NCI-H1105 (cell line): ENCODE data around the gene TOMM70.
"Not testable (repeated sequence)": the region's sequence is repeated elsewhere in the genome, so short reads cannot be mapped to it uniquely, and the experiment has no call there.

ENCODE experiments used
- DNase-seq: peaks from one replicate; lab custom pipeline; 2025; lab: John Stamatoyannopoulos, UW

TOMM70 gene

GRCh38 chr3:100400780-100401673 lies at the start of gene TOMM70, which contains the start of gene LNP1:
Gene TOMM70, minus strand, starts transcription at chr3:100401089. Its CDS starts 140 bp downstream, at chr3:100400949.
Gene LNP1, plus strand, starts transcription at chr3:100401539. Its CDS starts 28,191 bp downstream, at chr3:100429730.
- DNase-seq, result peak; percentile 99

DNA sequence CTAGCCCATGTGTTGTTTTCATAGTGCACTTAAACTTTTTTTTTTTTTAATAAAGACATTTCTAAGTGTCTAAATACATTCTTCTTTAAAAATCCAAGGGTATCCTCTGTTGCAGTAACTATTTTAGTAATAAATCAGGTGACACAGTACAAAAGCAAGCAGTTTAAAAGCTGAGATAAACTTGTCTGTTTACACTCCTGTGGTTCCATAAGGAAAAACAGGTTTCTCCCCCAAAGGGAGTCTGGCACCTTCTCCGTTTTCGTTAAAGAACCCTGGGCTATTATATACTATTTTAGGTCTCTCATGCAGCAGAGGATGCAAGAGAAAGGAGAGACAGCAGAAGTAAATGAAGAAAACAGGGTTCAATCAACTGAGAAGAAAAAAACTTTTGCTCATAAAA lies 48.3 kb upstream of the TOMM70 start:
- DNase-seq, result no peak

DNA sequence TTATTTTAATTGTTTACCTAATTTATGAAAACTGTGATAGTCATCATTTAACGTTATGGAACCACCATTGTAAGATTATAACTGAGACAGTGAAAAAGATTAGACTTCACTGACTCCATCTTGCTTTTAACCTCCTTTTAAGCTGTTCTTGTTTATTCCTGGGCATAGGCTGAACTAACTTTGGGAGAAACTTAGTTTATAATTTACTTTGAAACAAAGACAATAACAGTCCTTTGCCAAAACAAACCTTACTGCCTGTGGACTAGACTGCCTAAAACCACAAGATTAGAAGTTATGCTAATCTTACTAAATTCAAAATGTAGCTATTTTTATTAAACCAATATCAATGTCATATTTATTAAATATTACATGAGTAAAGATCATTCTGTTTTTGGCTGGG lies 47.2 kb upstream of the TOMM70 start:
- no peak for DNase-seq

GRCh38 chr3:100447067-100447466 lies 46.2 kb upstream of the TOMM70 start:
- not testable (repeated sequence) for DNase-seq

- no peak for DNase-seq
These were observed 42.8 kb upstream of the TOMM70 start for GRCh38 chr3:100443690-100444089.

- no peak for DNase-seq
These were observed 40.0 kb upstream of the TOMM70 start for GRCh38 chr3:100440895-100441294.

DNA sequence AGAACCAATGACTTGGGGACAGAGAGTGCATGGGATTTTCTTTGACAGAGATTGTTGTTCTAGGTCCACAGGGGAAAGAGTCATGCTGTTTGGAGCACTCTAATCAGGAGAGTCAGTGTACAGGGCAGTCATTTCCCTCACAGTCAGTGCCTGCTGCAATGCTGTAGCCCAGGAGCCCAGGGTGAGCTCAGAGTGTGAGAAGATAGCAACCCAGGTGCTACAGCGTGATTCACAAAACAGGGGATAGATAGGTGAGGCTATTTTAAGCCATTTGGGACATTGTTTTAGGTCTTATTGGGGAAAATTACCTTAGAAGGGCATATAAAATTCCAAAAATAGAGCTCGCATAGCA lies 37.7 kb upstream of the TOMM70 start:
- DNase-seq, result no peak

GRCh38 chr3:100437721-100438622 lies 37.1 kb upstream of the TOMM70 start:
- no peak for DNase-seq

- DNase-seq, result no peak
These were observed 36.1 kb upstream of the TOMM70 start for GRCh38 chr3:100436951-100437350.

GRCh38 chr3:100429187-100429716 lies 28.4 kb upstream of the TOMM70 start:
- no peak for DNase-seq

DNA sequence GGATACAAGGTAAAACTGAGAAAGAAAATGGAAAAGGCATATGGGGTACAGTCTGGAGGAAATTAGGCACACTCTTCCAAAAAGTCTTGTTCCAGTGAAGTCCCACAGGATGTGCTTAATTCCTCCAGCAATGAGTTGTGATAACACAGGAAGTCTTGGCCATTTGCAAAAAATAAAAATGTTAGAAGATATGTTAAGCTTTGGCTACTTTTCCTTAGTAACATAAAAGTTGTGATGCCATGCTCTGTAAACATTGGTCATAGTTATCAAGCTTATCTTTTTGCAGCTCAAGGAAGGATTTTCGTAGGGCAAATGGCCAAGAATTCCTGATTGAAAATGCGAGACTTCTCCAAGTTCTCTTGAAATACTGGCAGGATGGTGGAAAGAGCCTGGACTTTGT lies 26.8 kb upstream of the TOMM70 start:
- DNase-seq, result no peak

DNA sequence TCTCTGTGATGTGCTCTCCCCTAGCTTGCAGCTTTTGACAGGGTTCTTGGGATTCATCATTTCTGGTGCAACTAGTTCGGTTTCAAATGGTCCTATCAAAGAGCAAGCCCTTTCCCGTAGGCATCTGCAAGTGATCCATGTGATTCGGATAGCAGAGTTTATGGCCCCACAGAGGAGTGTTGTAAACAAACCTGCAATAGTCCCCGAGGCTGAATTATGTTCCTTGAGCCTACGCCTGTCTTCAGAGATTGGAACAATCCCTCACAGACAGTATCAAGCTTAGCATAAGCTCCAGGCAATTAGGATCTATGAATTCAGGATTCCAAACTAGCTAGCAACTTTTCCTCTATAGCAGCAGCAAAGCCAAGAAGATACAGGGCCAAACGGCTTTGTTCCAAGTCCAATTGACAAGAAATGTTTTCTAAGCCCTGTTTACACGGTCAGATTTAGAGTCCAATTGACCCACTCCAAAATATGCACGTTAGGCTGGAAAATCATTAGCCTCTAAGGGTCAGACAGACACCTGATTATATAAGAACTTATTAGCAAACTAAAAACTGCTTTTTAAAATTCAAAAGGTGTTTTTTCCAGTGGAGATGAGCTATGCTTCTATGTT lies 25.3 kb upstream of the TOMM70 start:
- DNase-seq, result no peak

DNA sequence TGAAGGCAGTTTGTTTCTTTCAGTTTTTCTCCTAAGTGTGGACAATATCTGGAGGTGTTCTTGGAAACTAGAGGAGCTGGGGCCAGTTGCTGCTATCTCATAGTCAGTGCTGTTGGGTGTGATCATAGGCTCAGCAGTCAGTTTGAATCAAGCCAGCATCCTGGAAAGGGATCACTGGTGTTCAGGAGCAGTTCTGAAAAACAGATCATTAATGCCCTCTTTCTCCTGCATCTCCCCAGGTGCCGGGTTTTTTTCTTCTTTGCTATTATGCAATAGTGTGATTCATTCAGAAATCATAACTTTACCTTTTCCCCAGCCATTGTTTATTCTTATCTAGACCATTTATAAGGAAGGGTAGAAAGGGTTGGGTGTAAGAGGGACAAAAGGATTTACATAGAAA lies 24.4 kb upstream of the TOMM70 start:
- DNase-seq, result no peak

GRCh38 chr3:100424261-100424660 lies 23.4 kb upstream of the TOMM70 start:
- DNase-seq, result no peak

- no peak for DNase-seq
These were observed 22.7 kb upstream of the TOMM70 start for GRCh38 chr3:100423611-100424010.

DNA sequence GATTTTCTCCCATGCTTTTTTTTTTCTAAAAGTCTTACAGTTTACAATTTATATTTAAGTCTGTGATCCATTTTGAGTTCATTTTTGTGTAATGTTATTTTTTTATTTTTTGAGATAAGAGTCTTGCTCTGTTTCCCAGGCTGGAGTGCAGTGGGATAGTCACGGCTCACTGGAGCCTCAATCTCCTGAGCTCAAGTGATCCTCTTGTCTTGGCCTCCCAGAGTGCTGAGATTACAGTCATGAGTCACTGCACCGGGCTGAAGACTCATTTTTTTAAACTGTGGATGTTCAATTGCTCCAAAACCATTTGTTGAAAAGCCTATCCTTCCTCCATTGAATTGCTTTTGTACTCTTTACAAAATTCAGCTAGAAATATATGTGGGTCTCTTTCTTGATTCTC lies 20.0 kb upstream of the TOMM70 start:
- DNase-seq, result no peak

GRCh38 chr3:100419406-100419805 lies 18.5 kb upstream of the TOMM70 start:
- DNase-seq, result no peak

GRCh38 chr3:100416863-100417262 lies 16.0 kb upstream of the TOMM70 start:
- no peak for DNase-seq

- DNase-seq, result no peak
These were observed 15.3 kb upstream of the TOMM70 start for GRCh38 chr3:100416176-100416575.

- no peak for DNase-seq
These were observed 12.7 kb upstream of the TOMM70 start for GRCh38 chr3:100413613-100414012.

DNA sequence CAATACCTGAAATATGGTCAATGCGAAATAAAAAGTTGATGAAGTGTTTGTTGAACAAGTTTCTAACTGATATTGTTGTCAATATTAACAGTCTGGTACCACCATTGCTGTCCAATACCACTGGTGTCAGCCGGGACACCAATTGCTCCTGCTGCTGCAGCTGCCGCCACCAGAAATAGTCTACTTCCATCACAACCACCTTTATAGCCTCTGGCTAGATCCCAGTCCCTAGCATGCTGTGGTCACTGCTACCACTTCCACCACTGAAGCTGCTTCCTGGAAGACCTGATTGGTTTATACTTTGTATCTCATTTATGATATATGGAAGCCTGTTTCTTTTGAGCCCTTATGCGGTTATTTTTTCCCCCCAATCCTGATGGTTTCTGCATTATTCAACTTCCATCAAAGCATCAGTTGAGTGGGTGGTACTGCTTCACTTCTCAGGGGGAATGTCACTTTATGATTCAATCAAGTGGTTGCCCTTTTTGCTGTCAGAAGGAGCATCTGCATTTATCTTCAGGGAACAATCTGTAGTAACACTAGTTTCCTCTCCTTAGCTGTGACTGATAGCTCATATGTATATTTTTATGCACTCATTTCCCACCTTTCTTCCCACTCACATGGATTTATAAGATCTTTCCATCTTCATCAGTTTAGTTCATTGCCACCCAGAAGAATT lies 12.2 kb upstream of the TOMM70 start:
- no peak for DNase-seq
